Cerebellar cortex (tissue), 1 donor: ENCODE results near the gene IMPA2.

Source experiments
- DNase-seq: peaks from one replicate; pipeline ENCODE4 v3.0.0-alpha.2; 2015; ENCODE audit warnings: low spot score

Gene IMPA2

DNA sequence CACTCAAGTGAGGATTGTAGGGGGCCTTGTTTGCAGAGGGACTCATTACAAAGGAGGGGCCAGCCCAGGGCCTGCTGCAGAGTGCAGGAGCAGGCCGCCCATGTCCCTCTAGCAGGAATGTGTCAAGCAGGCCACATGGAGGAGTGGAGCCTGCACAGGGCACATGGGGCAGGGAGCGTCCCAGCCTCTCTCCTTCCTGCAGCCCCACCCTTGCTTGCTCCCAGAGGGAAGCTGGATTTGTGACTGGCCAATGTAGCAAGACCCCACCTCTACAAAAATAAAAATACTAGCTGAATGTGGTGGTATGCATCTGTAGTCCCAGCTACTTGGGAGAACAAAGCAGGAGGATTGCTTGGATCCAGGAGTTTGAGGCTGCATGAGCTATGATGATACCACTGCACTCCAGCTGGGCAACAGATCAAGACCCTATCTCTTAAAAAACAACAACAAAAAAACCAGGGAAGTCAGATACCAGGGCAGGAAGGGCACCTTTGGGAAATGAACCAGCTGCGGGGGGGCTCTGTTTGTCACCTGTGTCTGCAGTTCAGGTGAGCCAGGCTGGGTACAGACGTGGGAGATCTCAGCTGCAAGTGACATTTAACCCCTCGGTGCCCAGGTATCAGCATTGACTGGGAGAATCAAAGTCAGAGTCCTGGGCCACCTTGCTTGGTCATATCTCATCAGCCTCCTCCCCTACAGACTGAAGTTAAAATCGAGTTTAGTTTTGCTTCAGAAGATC lies 27.7 kb downstream of the IMPA2 start:
- DNase-seq: no peak

- DNase-seq: no peak
These were observed 28.4 kb downstream of the IMPA2 start for GRCh38 chr18:12009581-12010140.

- no peak for DNase-seq
These were observed 29.0 kb downstream of the IMPA2 start for GRCh38 chr18:12010187-12010802.

- DNase-seq: no peak
These were observed 30.1 kb downstream of the IMPA2 start for GRCh38 chr18:12011199-12011956.

DNA sequence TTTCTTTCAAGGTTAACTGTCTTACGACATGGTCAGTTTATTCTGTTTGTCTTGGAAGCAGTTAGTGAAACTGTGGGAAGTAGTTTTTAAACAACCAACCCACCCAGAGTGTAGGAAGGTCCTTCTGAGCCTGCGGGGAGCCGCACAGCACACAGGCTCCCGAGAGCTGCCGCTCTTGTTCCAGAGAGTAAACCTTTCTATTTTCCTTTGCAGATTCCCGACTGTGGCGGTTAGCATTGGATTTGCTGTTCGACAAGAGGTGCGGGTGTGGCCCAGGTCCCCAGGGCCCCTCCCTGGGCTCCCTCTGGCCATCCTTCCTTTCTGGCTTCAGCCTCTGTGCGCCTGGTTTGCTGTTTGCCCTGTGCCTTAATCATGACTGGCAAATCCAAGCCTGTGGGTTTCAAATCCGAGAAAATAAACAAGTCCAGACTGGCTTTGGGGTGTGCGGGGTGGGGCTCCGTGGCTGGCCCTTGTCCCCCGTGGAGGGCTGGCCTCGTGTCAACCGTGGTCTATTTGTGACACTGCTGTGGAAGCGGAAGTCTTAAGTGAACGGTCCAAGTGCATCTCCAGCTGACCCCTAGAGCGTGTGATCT lies 30.7 kb downstream of the IMPA2 start:
- no peak for DNase-seq

DNA sequence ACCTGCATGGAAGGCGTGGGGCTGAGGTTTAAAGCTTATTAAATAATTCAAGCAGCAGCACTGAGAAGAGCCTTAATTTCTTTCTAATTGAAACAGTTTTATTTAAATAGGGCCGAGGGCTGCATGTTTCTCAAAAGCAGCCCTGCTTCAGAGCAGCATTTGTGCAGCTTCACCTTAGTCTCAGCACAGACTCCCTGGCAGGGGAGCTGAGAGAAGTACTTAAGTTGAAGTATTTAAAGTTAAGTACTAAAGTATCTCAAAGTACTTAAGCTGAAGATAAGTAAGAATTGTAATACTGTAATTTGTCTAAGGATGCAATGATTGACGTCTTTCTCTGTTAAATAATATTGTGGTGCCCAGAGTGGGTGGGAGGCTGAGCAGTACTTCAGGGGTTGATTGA lies 31.4 kb downstream of the IMPA2 start:
- DNase-seq: no peak

DNA sequence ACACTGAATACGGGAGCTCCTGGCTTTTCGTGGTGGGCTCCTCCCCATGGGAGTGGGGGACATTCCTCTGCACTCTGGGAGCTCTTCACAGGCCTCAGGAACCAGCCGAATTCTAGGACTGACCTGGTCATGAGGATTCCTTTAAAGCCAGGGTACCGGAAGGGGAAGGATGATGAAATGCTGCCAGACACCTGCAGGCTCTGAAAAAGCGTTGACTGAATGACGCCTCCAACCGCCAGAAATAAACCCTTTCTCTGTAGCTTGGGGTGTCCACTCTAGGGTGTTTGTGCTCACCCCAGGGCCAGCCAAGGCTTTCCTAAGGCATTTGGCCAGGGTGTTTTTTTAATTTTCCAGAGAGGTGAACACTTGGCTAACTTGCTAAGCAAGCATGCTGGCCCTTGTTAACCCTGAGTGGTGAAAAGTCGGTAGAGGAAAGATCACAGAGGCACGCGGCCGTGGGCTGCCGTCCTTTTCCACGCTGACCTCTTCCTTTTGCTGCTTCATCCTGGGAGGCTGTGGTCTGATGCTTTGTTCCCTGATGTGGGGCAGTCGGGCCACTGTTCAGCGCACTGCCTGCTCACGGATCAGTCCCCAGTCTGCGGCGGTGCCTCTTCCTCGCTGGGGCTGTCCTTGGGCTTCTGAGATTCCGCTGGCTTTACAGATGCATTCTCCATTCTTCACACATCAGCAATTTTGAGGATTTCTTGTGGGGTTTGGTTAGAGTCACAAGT lies 32.0 kb downstream of the IMPA2 start:
- DNase-seq: no peak

GRCh38 chr18:12014086-12014485 lies 32.8 kb downstream of the IMPA2 start:
- DNase-seq: no peak

DNA sequence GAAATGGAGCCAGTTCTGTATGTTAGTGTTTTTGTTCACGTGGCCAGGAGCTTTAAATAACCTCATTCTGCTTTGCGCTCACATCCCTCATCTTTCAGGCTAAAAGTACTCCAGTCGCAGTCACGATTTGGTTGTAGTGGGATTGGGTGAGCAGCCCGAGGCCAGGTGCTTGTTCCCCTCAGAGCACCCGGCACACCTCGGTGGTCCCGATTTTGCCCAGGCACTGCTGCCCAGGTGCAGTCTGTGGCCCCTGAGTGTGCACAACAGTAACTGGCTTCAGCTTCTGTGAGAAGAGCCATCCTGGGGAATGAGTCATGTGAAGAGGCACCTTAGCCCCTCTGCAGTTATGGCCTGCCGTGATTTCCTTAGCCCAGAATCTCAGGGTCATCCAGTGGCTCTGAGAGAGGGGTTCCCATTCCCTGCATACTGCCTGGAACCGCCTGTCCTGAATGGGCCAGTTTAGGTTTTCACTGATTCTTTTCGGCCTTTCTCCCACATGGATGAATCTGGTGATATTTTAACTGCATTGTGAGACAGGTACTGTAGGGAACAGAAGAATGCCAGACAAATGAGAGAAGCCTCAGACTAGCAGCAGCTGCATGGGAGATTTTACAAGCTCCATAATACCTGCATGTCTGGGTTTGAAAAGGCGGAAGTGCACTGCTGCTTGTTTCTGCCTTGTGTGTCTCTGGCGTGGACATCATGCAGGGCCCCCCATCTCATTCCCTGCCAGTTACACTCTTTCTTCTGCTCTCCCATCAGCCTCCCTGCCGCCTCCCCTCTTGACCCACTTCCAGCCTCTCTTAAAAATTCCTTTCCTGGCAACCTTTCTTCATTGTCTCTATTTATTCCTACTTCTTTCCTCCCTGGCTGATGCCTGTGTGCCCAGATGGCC lies 33.5 kb downstream of the IMPA2 start:
- DNase-seq: no peak

- no peak for DNase-seq
These were observed 34.2 kb downstream of the IMPA2 start for GRCh38 chr18:12015416-12016062.

DNA sequence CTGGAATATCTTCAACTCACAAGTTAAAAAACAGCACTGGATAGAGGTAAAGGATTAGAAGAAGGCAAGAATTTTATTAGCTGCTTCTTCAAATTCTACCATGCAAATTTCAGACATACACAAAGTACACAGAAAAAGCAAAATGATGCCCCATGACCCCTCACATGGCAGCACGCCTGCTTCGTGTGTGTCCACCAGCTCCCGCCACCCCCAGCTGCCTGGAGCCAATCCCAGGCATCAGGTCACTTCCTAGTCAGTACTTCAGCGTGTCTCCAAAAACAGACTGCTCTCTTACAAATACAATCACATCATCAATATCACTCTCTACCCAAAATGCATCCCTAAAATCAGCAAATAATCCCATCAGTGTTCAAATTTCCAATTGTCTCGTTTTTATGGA lies 35.8 kb downstream of the IMPA2 start:
- no peak for DNase-seq

DNA sequence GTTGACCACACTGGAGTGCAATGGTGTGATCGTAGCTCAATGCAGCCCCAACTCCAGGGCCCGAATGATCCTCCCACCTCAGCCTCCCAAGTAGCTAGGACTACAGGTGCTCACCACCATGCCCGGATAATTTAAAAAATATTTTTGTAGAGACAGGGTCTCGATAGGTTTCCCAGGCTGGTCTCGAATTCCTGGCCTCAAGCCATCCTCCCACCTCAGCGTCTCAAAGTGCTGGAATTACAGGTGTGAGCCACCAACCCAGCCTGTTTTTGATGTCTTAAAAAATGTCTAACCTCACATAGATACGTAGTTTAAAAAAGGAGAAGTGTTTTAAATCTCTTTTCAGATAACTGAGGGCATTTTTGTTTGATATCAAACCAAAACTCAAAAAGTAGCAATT lies 37.6 kb downstream of the IMPA2 start:
- DNase-seq: no peak

- DNase-seq: no peak
These were observed 39.8 kb downstream of the IMPA2 start for GRCh38 chr18:12021077-12021476.

DNA sequence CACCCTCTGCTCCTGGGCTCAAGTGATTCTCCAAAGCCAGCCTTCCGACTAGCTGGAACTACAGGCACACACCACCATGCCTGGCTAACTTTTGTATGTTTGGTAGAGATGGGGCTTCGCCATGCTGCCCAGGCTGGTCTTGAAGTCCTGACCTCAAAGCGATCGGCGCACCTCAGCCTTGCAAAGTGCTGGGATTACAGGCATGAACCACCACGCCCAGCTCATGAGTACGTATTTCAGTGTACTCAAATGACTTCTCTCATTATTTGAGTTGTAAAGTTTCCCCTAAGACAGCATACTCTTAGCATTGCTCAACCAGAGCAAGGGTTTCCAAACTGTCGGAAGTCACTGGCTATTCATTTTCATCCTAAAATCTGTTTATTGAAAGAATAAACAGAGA lies 40.3 kb downstream of the IMPA2 start:
- DNase-seq: no peak

GRCh38 chr18:12023375-12023774 lies 42.1 kb downstream of the IMPA2 start:
- no peak for DNase-seq

- no peak for DNase-seq
These were observed 45.3 kb downstream of the IMPA2 start for GRCh38 chr18:12026562-12026961.

GRCh38 chr18:12027046-12027445 lies 45.7 kb downstream of the IMPA2 start:
- no peak for DNase-seq

- no peak for DNase-seq
These were observed 46.2 kb downstream of the IMPA2 start for GRCh38 chr18:12027480-12027879.

DNA sequence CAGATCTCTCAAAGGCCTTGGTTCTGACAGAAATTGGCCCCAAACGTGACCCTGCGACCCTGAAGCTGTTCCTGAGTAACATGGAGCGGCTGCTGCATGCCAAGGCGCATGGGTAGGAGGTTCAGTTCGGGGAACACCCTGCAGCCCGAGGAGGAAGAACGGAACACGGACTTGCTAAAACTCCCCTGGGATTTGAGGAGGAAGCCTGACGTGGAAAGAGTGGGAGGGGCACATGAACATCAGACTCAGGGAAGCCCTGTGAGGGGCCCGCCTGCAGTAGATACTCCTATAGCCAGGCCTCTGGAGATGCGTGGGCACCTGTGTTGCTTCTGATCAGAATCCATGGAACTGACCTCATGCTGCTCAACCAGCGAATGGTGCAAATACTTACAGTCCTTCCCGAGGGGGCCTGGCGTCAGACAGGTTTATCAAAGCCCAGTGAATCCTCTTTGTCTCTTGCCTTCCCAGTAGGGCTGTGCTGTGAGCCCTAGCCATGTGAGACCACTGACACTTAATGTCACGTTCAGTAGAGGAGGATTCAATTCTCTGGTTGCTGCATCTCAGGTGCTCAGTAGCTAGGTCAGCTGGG lies 46.8 kb downstream of the IMPA2 start:
- DNase-seq: no peak

- peak; percentile 16 for DNase-seq
These were observed 47.4 kb downstream of the IMPA2 start for GRCh38 chr18:12028674-12029073.
